ENCODE results near the gene DECR2.
"Not testable (repeated sequence)": the region's sequence is repeated elsewhere in the genome, so short reads cannot be mapped to it uniquely, and the experiment has no call there.

Gene DECR2

DNA sequence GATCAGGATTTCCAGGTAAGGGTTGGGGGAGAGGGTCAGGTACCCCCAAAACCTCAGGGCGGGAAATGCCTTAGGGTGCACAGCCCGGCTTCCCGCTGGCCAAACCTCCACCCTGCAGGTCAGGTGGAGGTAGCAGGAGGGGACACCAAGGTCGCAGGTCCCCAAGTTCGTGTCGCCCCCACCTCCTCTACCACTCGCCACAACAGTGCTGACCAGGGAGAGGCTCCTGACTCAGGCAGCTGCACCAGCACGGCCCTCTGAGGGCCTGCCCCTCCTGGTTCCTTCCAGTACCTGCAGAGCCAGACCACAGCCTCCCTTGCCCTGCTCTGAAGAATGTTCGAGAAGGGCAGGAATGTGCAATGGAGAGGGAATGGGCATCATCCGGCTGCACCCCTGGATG is 35.2 kb upstream of the DECR2 start:
- no peak for DNase-seq (ENCODE audit: low spot score)

DNA sequence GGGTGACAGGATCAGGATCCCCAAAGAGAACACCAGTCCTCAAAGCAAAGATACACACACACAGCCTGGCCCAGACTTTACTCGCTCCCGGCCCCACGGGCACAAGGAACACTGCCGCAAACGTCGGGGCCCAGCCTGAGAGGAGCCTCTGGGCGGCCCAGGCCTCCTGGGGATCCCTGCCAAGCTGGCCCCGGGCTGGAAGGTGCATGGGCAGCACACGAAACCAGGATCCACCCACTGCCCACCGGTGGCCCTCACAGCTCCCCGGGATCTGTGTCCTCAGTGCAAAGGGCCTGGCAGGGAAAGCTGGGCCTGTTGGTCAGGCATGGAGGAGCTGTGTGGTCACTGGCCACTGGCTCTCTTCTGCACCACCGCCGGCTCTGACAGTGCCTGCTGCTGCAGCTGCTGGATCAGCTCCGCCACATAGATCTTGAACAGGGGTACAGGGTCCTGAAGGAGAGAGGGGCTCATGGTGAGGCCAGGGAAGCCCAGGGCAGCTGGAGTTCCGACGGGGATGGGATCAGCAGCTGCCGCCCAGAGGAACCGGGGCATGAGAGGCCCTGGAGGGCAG is 34.3 kb upstream of the DECR2 start:
- no peak for DNase-seq (ENCODE audit: low spot score)

DNA sequence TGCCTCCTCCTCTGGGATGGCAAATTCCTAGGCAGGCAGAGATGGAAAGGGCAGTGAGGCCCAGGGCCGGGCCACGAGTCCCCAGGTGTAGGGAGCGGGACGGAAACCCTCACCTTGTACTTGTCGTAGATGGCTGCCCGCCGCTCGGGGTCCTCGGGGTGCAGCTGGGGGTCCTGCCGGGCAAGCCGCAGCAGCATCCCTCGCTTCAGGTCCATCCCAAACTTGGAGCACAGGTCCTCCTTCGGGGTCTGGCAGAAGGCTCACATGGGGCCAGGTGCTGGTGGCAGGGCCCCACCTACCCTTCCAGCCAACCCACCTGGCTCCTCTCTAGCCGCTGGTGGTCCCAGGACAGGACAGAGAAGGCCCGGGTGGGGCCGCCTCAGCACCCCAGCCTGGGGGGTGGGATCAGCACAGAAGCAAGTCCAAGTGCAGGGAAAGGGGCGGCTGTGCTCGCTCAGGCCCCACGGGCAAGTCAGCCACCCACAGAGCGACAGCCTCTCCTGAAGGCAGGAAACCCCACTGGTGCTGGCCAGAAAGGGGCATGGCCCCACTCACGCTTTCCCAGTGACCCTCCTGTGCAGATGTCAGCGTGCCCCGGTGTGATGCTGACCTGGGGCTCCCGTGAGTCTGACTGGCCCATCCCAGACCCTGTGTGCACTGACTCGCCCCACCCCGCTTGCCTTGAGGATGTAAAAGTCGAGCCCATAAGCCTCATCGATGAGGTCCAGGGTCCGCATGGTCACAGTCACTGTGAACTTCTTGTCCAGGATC is 33.1 kb upstream of the DECR2 start:
- no peak for DNase-seq (ENCODE audit: low spot score)

DNA sequence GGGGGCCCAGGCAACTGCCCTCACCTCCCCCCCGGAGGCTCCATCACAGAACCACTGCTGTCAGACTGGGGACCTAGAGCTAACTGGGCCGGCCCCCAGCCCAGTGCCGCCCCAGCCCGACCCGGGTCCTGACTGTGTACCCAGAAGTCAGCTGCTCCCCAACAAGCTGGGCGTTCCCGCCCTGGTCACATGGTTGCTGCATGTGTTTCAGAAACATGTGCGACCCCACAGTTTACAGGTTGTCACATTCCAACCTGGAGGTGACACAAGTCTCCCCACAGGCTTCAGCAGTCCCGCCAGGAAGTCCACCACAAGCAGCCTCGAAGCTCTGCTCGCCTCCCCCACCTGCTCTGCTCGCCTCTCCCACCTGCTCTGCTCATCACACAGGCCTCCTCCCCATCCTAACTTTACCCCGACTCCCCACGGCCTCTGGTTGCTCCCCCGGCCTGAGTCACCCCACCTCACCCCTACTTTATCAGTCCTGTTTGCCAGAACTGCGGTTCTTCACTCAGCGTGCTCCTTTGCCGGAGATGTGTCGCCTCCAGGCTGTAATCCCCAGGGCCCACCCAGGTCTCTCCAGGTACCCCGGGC is 32.3 kb upstream of the DECR2 start:
- DNase-seq (ENCODE audit: low spot score) = no peak

DNA sequence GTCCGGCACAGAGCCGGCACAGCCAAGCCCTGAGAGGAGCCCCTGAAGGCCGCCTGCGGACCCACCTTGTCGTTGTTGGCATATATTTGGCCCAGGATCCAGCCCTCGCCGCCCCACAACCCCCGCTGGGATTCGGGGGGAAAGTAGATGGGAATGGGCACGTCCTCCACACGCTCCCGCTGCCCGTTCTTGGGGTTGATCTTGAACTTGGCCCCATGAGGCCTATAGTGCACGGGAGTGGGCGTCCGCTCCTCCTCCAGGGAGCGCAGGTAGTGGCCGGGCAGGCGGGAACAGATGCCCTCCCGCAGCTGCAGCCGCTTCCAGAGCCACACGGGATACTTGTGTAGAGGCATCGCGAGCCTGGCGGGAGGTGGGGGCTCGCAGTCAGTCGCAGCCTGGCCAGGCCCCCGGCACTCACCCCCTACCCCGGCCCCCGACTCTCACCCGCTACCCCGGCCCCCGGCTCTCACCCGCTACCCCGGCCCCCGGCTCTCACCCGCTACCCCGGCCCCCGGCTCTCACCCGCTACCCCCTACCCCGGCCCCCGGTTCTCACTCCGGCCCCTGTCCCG is 31.7 kb upstream of the DECR2 start:
- no peak for DNase-seq (ENCODE audit: low spot score)

DNA sequence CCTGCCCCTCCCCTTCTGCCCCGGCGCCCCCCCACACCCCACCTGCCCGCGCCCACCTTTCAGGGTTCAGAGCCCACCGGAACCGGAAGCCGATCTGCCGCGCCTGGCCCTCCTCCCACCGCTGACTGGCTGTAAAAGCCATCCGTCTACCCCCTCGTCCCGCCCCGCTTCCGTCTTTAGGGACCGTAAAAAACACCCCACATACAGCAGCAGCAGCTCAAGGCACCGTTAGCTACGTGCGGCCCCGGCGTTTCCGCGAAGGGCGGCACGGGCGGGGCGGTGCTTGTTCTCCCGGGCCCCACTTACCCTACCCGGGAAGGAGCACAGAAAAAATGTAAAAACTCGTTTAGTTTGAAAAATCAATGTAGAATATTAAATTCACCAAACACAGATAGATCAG is 31.2 kb upstream of the DECR2 start, which contains the start of gene MRPL28:
Gene MRPL28 (minus strand): TSS at position 96 of the 400 bp plus-strand sequence. CDS start 320 bp downstream, outside the sequence.
- peak; percentile 97 for DNase-seq (ENCODE audit: low spot score)

DNA sequence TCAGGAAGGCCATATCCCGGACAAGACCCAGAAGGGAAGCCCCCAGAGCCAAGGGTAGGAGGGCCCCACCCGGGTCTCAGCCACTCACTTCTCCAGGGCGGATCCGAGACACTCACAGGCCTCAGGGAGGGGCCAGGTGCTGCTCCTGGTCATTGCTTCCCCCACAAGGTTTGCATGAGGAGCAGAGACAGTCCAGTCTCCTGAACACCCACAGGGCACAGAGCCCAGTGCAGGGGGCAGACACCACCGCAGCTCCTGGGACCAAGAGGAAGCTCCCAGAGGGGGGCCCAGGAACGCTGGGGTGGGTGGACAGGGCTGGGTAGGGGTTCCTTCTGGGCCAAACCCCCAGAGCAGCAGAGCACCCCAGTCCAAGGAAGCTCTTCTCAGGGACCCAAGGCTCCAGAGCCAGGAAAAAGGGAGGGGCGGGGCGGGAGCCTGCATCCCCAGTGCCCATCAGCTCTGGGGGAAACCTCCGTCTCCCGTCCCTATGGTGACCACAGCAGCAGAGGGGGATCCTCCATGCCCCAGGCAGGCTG is 30.6 kb upstream of the DECR2 start:
- no peak for DNase-seq (ENCODE audit: low spot score)

DNA sequence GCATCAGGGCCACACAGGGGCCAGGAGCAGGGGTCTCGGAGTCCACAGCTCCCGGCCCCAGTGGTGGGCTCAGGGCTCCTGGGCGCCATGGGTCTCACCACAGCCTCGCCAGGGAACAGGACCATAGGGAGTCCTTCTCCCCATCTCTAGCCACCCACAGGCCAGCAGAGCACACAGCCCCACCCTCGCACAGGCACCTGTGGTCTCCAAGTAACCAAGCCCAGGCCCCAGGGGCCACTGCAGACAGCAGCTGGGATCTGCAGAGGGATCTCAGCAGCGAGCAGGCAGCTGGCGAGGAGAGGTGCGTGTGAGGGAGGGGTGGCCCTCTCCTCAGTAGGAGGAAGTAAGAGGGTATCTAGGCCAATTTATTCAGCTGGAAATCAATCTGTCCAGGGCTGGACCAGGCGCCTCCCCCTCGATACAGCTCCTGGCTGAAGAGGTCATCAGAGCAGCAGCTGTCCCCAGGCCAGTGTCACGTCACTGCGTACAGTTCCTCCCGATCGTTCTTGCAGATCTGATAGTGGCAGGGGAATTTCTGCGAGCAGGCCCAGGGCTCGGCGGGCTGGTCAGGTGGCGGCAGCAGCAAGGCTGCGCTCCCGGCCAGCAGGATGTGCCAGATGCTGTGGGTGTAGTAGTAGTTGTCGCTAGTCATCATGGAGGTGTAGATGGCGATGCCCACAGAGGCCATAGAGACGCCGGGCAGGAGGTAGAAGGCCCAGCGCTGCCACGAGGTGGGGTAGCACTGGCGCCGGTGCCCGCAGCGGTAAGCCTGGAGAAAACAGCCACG is 30.0 kb upstream of the DECR2 start:
- DNase-seq (ENCODE audit: low spot score) = no peak

DNA sequence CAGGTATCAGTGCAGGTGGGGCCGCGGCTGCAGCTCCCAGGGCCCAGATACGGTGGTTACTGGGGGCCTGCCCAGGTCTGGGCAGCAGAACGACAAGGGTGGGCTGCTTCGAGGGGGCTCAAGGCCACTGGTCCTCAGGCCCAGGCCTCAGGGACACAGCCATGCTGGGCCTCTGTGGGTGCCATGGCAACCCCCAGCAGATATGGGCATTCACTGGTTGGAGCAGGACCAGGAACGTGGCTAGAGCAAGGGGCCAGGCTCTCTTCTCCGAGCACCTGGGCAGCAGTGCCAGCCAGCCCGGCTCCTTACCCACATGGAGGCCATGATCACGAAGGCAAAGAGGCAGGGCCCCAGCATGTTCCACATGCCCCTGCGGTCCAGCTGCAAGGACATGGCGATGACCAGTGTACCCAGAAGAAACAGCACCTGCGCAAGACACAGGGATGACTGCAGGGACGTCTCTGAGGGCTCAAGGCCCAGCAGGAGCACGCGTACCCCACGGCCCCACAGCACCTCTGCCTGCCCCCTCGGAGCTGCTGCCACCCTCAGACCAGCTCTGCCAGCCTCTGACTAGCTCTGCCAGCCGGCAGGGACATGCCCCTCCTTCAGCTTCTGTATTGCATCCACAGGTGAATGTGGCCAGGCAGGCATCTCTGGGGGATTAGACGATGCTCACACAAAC is 29.2 kb upstream of the DECR2 start:
- DNase-seq (ENCODE audit: low spot score) = no peak

DNA sequence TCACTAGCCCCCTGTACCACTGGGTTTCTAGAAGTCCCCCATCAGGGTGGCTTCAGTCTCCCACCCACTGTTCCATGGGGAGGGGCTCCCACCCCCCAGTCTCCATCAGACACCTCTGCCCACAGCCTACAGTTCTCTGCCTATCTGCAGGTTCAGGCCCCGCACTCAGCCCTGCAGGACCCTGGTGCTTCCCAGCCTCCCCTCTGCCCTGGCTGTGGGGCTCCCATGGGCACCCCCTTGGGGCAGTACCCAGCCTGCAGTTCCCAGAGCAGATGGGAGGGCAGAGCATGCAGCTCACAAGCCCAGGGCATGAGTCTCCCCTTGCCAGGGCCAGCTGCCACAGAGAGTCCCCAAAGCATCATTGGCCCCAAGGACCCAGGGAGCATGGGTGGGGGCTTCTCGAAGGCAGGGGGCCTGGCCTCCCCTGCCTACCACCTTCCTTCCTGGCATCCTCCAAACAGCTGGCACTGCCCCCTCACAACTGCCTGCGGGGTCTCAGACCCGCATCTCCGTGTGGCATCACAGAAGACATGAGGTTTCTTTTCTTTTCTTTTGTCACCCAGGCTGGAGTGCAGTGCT is 28.6 kb upstream of the DECR2 start:
- DNase-seq (ENCODE audit: low spot score) = no peak

DNA sequence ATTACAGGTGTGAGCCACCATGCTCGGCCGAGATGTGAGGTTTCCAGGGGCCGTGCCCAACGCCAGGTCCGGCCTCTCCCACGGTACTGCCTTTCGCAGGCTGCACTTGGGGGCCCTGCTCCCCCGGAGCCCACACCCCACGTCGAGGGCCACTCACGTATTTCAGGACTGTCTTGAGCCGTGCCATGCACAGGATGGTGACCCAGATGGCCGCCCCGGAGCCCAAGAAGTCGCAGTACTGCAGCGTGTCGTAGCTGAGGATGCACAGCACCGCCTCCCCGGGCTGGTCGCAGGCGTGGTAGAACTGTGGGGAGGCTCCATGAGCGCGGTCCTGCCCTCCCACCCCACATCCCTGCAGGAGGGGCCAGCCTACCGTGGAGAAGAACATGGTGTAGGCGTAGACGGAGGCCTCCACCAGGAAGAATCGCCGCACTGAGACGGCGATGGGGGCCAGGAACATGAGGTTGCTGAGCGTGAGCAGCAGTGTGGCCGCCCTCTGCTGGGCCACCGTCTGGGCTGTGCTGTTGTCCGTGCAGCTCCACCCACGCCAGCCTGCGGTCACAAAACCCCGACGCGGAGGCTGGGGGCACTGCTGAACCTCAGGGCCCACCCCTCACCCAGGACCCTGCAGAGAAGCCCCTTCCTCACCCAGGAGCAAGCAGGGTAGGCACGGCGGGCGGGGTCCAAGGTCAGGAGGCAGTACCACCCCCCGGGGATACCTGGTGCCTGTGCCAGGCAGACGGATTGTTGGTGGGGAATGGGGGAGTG is 27.7 kb upstream of the DECR2 start:
- no peak for DNase-seq (ENCODE audit: low spot score)

DNA sequence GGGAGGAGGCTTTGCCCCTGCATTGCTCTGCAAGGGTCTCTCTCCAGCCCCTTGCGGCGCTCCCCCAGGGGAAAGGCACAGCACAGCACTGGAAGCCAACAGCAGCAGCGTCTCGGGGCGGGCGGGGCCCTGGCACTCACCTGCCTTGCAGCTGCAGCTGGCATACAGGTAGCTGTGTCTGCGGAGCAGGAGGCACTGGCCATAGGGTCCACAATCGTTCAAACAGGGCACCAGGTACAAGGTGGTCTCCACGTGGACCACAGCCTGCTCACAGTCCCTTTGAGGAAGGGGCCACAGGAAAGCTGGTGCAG is 27.1 kb upstream of the DECR2 start:
- no peak for DNase-seq (ENCODE audit: low spot score)

DNA sequence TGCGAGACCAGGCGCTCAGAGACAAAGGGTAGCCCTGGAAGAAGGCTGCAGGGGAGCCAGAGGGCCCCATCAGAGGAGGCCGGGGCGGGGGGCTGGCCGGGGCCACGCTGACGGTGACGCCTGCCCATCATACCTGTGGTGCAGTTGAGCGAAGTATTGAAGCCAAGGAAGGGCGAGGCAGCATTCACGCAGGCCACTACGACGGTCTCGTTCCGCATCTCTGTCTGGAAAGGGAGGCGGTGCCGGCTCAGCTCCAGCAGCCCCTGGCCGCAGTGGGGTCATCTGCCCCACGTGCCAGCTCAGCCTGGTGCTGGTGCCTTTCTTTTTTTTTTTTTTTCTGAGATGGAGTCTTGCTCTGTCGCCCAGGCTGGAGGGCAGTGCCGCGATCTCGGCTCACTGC is 26.5 kb upstream of the DECR2 start:
- no peak for DNase-seq (ENCODE audit: low spot score)

DNA sequence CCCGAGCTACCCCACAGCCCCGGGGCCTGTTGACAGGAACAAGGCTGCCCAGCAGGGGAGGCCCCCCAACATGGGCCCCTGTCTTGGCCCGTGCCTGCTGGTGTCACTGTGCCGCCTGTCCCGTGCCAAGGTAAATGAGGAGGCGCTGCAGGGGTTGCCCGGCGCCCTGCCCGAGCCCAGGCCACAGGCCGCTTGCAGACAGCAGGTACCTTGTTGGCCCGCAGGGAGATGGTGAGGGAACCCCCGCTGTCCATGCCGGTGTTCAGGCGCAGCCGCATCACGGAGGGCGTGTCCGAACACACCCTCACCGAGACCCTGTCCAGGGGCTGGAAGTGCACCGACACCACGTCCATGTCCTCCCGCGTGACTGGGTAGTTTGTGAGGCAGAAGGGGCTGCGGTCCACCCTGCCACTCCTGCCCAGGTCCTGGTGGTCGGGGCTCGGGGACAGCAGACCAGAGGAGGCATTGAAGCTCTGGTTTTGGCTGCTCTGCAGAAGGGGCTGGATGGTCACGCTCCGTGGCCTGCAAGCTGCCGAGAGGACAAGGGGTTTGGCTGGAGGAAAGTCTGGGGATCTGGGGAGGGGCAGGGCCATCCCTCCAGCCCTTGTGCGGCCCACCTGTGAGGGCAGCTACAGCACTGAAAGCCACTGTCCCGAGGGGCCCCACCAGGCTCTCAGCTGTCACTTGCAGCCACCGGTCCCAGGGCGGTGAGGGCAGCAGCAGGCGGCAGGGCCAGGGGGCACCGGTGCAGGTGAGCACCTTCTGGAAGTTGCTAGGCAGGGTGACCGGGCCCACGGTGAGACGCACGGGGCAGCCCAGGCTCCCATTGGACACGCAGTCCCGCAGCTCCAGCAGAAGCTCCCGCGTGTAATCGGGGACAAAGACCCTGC is 25.5 kb upstream of the DECR2 start:
- DNase-seq (ENCODE audit: low spot score) = no peak

DNA sequence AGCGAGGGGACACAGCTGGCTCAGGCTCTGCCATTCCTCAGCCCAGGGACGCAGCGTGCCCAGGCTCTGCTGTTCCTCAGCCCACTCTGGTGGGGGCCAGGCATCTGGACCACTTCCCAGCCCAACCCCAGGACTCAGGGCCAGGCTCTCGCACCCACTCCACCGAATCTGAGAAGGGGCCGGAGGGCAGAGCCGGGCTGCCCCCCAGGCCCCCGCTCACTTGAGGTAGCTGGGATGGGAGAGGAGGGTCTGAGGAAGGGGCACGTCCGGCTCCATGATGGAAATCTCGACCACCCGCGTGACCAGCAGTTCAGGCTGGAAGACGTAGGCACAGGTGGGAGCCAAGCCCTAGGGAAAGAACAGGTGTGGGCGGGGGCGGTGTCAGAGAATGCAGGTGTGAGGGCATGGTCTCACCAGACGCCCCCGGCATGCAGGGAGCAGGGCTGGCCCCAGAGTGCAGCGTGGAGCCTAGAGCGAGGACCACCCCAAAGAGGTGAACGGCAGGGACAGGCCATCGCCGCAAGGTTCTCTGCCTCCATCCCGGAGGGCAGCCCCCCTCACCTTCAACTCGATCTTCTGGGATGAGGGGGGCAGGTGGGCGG is 24.8 kb upstream of the DECR2 start:
- DNase-seq (ENCODE audit: low spot score) = no peak

DNA sequence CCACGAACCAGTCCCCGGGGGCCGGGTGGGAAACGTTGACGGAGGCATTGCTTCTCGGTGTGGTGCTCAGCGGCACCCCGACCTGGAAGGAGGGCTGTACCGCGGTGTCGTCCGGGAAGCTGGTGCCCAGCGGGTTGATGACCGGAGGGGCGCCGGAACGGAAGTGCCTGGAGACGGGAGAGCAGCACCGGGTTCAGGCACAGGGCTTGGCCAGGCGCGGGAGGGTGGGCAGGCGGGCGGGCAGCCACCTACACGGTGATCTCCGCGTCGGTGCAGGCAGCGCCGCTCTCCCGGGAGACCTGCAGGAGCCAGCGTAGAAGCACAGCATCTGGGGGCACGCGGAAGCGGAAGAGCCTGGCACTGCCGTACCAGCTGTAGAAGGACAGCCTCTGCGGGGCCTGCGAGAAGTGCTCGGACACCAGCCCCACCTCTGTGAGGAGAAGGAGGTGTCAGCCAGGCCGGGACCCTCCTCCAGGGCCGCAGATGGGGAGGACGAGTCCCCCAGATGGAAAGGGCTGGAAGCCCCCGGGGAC is 24.2 kb upstream of the DECR2 start:
- DNase-seq (ENCODE audit: low spot score) = no peak

DNA sequence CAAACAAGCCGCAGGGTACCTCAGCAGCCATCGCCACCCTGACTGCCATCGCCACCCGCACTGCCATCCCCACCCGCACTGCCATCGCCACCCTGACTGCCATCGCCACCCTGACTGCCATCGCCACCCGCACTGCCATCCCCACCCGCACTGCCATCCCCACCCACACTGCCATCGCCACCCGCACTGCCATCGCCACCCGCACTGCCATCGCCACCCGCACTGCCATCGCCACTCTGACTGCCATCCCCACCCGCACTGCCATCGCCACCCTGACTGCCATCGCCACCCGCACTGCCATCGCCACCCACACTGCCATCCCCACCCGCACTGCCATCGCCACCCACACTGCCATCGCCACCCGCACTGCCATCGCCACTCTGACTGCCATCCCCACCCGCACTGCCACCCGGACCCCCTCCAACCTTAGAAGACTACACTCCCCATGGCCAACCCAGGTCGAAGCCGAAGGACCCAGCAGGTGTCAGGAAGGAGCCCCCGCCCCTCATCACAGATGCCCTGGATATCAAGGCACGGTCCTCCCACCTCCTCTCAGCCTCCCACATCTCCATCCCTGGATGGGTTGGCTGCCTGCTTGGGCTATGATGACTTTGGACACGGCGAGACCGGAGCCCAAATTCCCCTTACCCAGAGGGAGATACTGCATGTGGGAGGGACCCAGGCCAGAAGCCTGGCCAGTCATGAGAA is 23.4 kb upstream of the DECR2 start:
- not testable (repeated sequence) for DNase-seq (ENCODE audit: low spot score)

DNA sequence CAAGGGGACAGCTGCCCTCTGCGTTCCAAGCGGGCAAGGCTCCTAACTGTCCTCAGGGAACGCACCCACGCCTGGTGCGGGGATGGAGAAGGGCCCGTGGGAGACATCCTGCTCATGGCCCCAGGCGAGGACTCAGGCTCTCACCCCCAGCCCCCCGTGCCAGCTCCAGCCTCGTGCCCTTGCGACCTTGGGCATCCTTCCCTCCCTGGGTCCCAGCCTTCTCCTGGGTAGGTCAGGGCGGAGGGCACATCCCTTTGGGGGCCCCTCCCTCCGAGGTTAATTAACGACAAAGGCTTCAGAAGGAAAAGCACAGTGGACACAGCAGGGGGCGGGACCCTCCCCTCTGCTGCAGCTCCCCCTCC is 22.9 kb upstream of the DECR2 start:
- DNase-seq (ENCODE audit: low spot score) = no peak
